Body of pancreas (tissue), 4 donors: ENCODE results near the gene CMBL. TPM values are rescaled to one million over a fixed set of nuclear protein-coding genes. Genes with fewer than 3 reads are reported as not detected.

Experiments used
- ATAC-seq: fragments of 150-250 bp; one replicate; pipeline ENCODE4 v1.9.1; 2016
- DNase-seq, 4 donors: peaks; one replicate each; pipeline ENCODE4 v3.0.0-alpha.2; 2019
- H3K27ac ChIP-seq, 4 donors: fragments of 200-600 bp; sonication (generic); 1 replicate in 3 of 4; 2 replicates in 1 of 4; pipeline versions ENCODE4 v1.5.1 to v1.6.1; 2016 to 2019; ENCODE audit warnings: mild to moderate bottlenecking in 1 of 4, mixed read lengths in 1 of 4, moderate library complexity in 1 of 4
- H3K27me3 ChIP-seq, 2 donors: fragments of 200-600 bp; sonication (generic); one replicate each; pipeline ENCODE4 v1.6.0; 2016; ENCODE audit warnings: mild to moderate bottlenecking in 1 of 2
- H3K36me3 ChIP-seq, 2 donors: fragments of 200-600 bp; sonication (generic); replicated peaks in 1 of 2; 2 replicates each; pipeline ENCODE4 v1.5.1; 2016; ENCODE audit warnings: low read depth in 2 of 2; ENCODE audit not compliant: insufficient read depth in 1 of 2
- H3K4me1 ChIP-seq: fragments of 200-600 bp; sonication (generic); one replicate; pipeline ENCODE4 v1.6.0; 2016
- H3K4me3 ChIP-seq, 2 donors: fragments of 200-600 bp; sonication (generic); 1 replicate in 1 of 2; 2 replicates in 1 of 2; pipeline ENCODE4 v1.5.1; 2016 to 2019
- H3K9me3 ChIP-seq, 3 donors: fragments of 200-600 bp; sonication (generic); 1 replicate in 2 of 3; 2 replicates in 1 of 3; pipeline ENCODE4 v1.5.1; 2016
- POLR2A ChIP-seq, 3 donors: fragments of 450-650 bp; IDR thresholded peaks; one replicate each; pipeline ENCODE4 v1.6.1; 2016; ENCODE audit warnings: antibody characterized with exemption in 3 of 3, mild to moderate bottlenecking in 2 of 3
- whole genome bisulfite sequencing, 2 donors: methylation state at CpG; one replicate each; pipeline ENCODE4 v1.1.5; 2017; 5-methylcytosine and 5-hydroxymethylcytosine counted together
- intact Hi-C: fragments of 100-400 bp; cut with DNase I; formaldehyde crosslinking; loops from one replicate; pipeline ENCODE4 v1.15.1; 2023
- total RNA-seq, 2 donors: library from RNA; depleted of rRNA; stranded (reverse); fragments of >200 nt; gene quantifications; one replicate each; pipeline ENCODE4 v1.1.0, GENCODE V29; 2016
- TF ChIP-seq, protein P1 (sequence below), 7 experiments: fragments of 450-650 bp in 4 of 7; fragments of 200-600 bp in 3 of 7; sonication (generic) in 3 of 7; IDR thresholded peaks; one replicate each; pipeline ENCODE4 v1.5.1; 2016 to 2019; ENCODE audit warnings: antibody characterized with exemption in 7 of 7

CMBL gene
- total RNA-seq, 2 donors from 2014 or later = 4.4 to 4.9 TPM

GRCh38 chr5:10289991-10290390 lies 17.7 kb downstream of the CMBL start:
- WGBS, 2 donors = 89 to 91% methylated on average over 8 to 10 of the region's 10 CpGs
- H3K27me3 ChIP-seq = no peaks in the 10 kb centered on the region
- no peaks in the 10 kb centered on the region for H3K9me3 ChIP-seq
- DNase-seq (no peak), ATAC-seq (no peak)
- H3K4me3 ChIP-seq = no peak overlapping the region
- no peaks in the 10 kb centered on the region for H3K36me3 ChIP-seq
- H3K4me1 ChIP-seq = peaks cover 20% of the 10 kb centered on the region
- intact Hi-C loops = loop anchor here (10.0 kb wide), 3 partner anchors 75 to 335 kb away; no protein-coding TSS in a partner anchor
- TF ChIP-seq, protein P1, sequence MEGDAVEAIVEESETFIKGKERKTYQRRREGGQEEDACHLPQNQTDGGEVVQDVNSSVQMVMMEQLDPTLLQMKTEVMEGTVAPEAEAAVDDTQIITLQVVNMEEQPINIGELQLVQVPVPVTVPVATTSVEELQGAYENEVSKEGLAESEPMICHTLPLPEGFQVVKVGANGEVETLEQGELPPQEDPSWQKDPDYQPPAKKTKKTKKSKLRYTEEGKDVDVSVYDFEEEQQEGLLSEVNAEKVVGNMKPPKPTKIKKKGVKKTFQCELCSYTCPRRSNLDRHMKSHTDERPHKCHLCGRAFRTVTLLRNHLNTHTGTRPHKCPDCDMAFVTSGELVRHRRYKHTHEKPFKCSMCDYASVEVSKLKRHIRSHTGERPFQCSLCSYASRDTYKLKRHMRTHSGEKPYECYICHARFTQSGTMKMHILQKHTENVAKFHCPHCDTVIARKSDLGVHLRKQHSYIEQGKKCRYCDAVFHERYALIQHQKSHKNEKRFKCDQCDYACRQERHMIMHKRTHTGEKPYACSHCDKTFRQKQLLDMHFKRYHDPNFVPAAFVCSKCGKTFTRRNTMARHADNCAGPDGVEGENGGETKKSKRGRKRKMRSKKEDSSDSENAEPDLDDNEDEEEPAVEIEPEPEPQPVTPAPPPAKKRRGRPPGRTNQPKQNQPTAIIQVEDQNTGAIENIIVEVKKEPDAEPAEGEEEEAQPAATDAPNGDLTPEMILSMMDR (IDR thresholded peaks at IDR 0.05) = no peak
- TF ChIP-seq POLR2A (IDR thresholded peaks at IDR 0.05) = no peak
- H3K27ac ChIP-seq = peak overlapping the region in 3 of 4 donors; percentile 83 to 91 (median 88)

- peak overlapping the region; percentile 82 to 91 (median 86) for H3K27ac ChIP-seq
- no peak for TF ChIP-seq POLR2A (IDR thresholded peaks at IDR 0.05)
- TF ChIP-seq, protein P1 (IDR thresholded peaks at IDR 0.05) = peak in 2 of 7 experiments; percentile 14 to 33
- WGBS, 2 donors = 30 to 55% methylated on average over 6 of the region's 6 CpGs
Observed at GRCh38 chr5:10289353-10289752, 18.3 kb downstream of the CMBL start.

DNA sequence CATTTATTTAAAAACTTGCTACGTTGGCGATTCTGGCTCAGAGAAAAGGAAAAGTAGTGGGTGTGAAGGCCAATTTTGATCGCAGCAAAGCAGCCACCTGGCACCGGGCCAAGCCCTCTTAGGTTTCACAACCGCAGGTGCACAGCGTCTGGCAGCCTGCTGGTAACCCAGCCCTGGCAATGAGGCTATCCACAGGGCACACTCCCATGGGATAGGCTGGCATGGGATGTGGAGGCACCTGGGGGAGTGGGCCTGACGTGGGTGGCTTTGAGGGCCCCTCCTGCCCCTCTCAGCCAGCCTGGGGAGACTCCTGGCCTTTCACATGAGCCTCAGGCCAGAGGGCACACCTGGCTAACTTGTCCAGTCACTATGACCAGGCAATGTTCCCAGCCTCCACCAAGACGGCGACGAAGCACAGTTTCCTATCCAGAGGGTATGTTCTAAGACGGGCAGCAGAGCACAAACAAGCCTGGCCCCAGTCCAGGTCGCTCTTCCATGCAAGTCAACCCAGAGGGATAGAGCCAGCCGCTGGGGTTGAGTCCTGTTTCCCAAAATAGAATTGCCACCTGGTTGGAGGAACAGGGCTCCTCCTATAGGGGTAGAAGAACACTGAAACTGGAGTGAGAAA lies 19.0 kb downstream of the CMBL start:
- Histone ChIP-seq H3K4me3 (no peak overlapping the region), H3K27ac (peak overlapping the region; percentile 82 to 91 (median 86)), H3K4me1 (peaks cover 26% of the 10 kb centered on the region), H3K9me3 (no peaks in the 10 kb centered on the region), H3K36me3 (no peaks in the 10 kb centered on the region), H3K27me3 (no peaks in the 10 kb centered on the region)
- ATAC-seq (peak; percentile 83), DNase-seq (peak; percentile 94 to 98 (median 95))
- peak in 1 of 3 donors; percentile 17 for TF ChIP-seq POLR2A (IDR thresholded peaks at IDR 0.05)
- TF ChIP-seq, protein P1 (IDR thresholded peaks at IDR 0.05) = peak in 1 of 7 experiments; percentile 0
- 14 to 20% methylated on average over 7 to 13 of the region's 13 CpGs for WGBS, 2 donors
- intact Hi-C loops = loop anchor here (10.0 kb wide), 3 partner anchors 76 to 336 kb away; no protein-coding TSS in a partner anchor

More at GRCh38 chr5:10289353-10289752, 18.3 kb downstream of the CMBL start:
- intact Hi-C loops = loop anchor here (10.0 kb wide), 3 partner anchors 75 to 335 kb away; no protein-coding TSS in a partner anchor
- H3K36me3 ChIP-seq = no peaks in the 10 kb centered on the region
- no peak overlapping the region for H3K4me3 ChIP-seq
- no peaks in the 10 kb centered on the region for H3K9me3 ChIP-seq
- DNase-seq = peak; percentile 62 to 80 (median 75)
- no peaks in the 10 kb centered on the region for H3K27me3 ChIP-seq
- peaks cover 20% of the 10 kb centered on the region for H3K4me1 ChIP-seq
- peak; percentile 82 for ATAC-seq

DNA sequence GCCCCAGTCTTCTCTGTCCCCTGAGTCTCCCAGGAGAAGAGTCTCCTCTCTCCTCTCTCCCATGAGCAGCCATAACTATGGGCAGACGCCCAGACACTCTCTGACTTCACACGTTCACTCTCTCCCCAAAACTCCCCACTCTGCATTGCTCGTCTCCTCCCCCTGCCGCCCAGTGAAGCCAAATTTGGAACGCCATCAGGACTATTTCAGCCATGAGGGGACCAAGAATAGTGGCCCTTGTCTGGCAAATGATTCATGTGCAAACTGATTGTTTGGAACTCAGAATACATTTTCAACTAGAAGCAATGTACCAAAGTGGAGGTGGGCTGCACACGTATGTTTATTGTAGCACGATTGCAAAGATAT lies 20.9 kb downstream of the CMBL start:
- Histone ChIP-seq H3K36me3 (no peaks in the 10 kb centered on the region), H3K4me1 (peaks cover 28% of the 10 kb centered on the region), H3K27ac (no peak overlapping the region), H3K9me3 (no peaks in the 10 kb centered on the region), H3K27me3 (no peaks in the 10 kb centered on the region), H3K4me3 (no peak overlapping the region)
- intact Hi-C loops = loop anchor here (10.0 kb wide), 3 partner anchors 78 to 338 kb away; no protein-coding TSS in a partner anchor
- DNase-seq (peak in 1 of 4 donors; percentile 11), ATAC-seq (no peak)
- TF ChIP-seq POLR2A (IDR thresholded peaks at IDR 0.05) = no peak
- TF ChIP-seq, protein P1 (IDR thresholded peaks at IDR 0.05) = no peak
- 86 to 87% methylated on average over 7 of the region's 7 CpGs for WGBS, 2 donors
